Measurements from ENCODE around the gene PCNT. TPM values are rescaled to one million over a fixed set of nuclear protein-coding genes. Genes with fewer than 3 reads are reported as not detected.

The PCNT gene
- total RNA-seq, 3 donors from 2014 or later, result 20.4 to 36.9 (median 26.1) TPM

GRCh38 chr21:46350571-46350970 is 26.6 kb downstream of the PCNT start:
- H3K4me3 ChIP-seq, result no peak overlapping the region
- DNase-seq (no peak), ATAC-seq (no peak)
- peaks cover 4% of the 10 kb centered on the region for H3K36me3 ChIP-seq (ENCODE audit: low read depth)
- H3K9me3 ChIP-seq, result no peaks in the 10 kb centered on the region
- intact Hi-C loops (cut with DNase I, micrococcal nuclease), result loop anchor here in 1 of 2 donors (10.0 kb wide), 1 partner anchor 64 kb away; no protein-coding TSS in a partner anchor
- H3K4me1 ChIP-seq (ENCODE audit: low read depth), result no peaks in the 10 kb centered on the region
- TF ChIP-seq CTCF (IDR thresholded peaks at IDR 0.05), result no peak

- H3K4me3 ChIP-seq, result no peak overlapping the region
- H3K4me1 ChIP-seq (ENCODE audit: low read depth), result no peaks in the 10 kb centered on the region
- TF ChIP-seq CTCF (IDR thresholded peaks at IDR 0.05), result no peak
- H3K9me3 ChIP-seq, result no peaks in the 10 kb centered on the region
- intact Hi-C loops (cut with DNase I, micrococcal nuclease), result loop anchor here in 1 of 2 donors (10.0 kb wide), 1 partner anchor 64 kb away; no protein-coding TSS in a partner anchor
- ATAC-seq (no peak), DNase-seq (no peak)
- peaks cover 4% of the 10 kb centered on the region for H3K36me3 ChIP-seq (ENCODE audit: low read depth)
Observed at GRCh38 chr21:46350981-46351380, 27.0 kb downstream of the PCNT start.

- no peak for TF ChIP-seq CTCF (IDR thresholded peaks at IDR 0.05)
- intact Hi-C loops (cut with DNase I, micrococcal nuclease), result loop anchor here in 1 of 2 donors (10.0 kb wide), 1 partner anchor 63 kb away; no protein-coding TSS in a partner anchor
- peaks cover 5% of the 10 kb centered on the region for H3K36me3 ChIP-seq (ENCODE audit: low read depth)
- H3K9me3 ChIP-seq, result no peaks in the 10 kb centered on the region
- ATAC-seq (no peak), DNase-seq (no peak)
- no peak overlapping the region for H3K4me3 ChIP-seq
- no peaks in the 10 kb centered on the region for H3K4me1 ChIP-seq (ENCODE audit: low read depth)
Observed at GRCh38 chr21:46351476-46352163, 27.7 kb downstream of the PCNT start.

DNA sequence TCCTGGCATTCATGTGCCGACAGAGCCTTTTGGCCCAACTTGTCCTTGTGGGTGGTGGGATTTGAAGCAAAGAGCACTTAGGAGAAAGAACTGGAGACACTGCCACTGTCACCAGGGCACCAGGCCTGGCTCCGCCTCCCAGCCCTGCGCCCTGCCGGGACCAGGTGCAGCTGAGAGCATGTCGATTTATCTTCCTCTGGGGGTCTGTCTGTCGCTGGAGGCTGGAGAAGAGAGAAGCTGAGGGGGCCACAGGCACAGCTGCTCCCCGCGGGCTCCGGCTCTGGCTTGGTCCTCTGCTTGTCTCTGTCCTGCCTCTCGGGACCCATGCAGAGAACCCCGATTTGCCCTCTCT is 28.2 kb downstream of the PCNT start:
- Histone ChIP-seq H3K4me1 (ENCODE audit: low read depth) (no peaks in the 10 kb centered on the region), H3K36me3 (ENCODE audit: low read depth) (peaks cover 8% of the 10 kb centered on the region), H3K4me3 (no peak overlapping the region), H3K9me3 (no peaks in the 10 kb centered on the region)
- no peak for TF ChIP-seq CTCF (IDR thresholded peaks at IDR 0.05)
- intact Hi-C loops (cut with DNase I, micrococcal nuclease), result loop anchor here in 1 of 2 donors (10.0 kb wide), 1 partner anchor 63 kb away; no protein-coding TSS in a partner anchor
- DNase-seq (no peak), ATAC-seq (no peak)

DNA sequence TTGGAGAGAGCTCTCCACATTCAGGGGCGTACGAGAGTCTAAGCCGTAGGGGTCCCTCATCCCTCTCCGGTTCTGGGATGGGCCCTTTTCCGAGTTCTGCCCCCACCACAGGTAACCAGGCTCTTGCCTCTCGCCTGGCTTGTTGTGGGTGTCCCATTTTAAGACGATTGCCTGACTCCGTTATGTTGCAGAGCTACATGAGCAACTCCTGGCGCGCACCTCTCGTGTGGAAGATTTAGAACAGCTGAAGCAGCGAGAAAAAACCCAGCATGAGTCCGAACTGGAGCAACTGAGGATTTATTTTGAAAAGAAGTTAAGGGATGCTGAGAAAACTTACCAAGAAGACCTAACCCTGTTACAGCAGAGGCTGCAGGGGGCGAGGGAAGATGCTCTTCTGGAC is 29.0 kb downstream of the PCNT start:
- DNase-seq, result no peak
- H3K4me1 ChIP-seq (ENCODE audit: low read depth), result no peaks in the 10 kb centered on the region
- H3K9me3 ChIP-seq, result no peaks in the 10 kb centered on the region
- no peak overlapping the region for H3K4me3 ChIP-seq
- intact Hi-C loops (cut with DNase I, micrococcal nuclease), result loop anchor here in 1 of 2 donors (10.0 kb wide), 1 partner anchor 62 kb away; no protein-coding TSS in a partner anchor
- TF ChIP-seq CTCF (IDR thresholded peaks at IDR 0.05), result no peak
- no peak for ATAC-seq
- peaks cover 8% of the 10 kb centered on the region for H3K36me3 ChIP-seq (ENCODE audit: low read depth)
